Upper lobe of right lung (tissue), 1 donor: ENCODE measurements around the gene OGFOD3. TPM values are rescaled to one million over a fixed set of nuclear protein-coding genes. Genes with fewer than 3 reads are reported as not detected.
"Not testable (repeated sequence)": the region's sequence is repeated elsewhere in the genome, so short reads cannot be mapped to it uniquely, and the experiment has no call there.

ENCODE experiments used
- ATAC-seq: fragments of 200-7000 bp; cut with Tn5 transposase; one replicate; pipeline ENCODE4 v1.9.1; 2020; ENCODE audit warnings: mild to moderate bottlenecking, moderate library complexity
- DNase-seq: peaks from one replicate; pipeline ENCODE4 v3.0.0-alpha.2; 2020
- H3K27ac ChIP-seq: fragments of 200-600 bp; one replicate; pipeline ENCODE4 v1.8.0; 2022
- H3K27me3 ChIP-seq: fragments of 200-600 bp; one replicate; pipeline ENCODE4 v1.8.0; 2022; ENCODE audit warnings: mild to moderate bottlenecking
- H3K36me3 ChIP-seq: fragments of 200-600 bp; one replicate; pipeline ENCODE4 v1.8.0; 2022
- H3K4me1 ChIP-seq: fragments of 200-600 bp; one replicate; pipeline ENCODE4 v1.8.0; 2022
- H3K4me3 ChIP-seq: fragments of 200-600 bp; one replicate; pipeline ENCODE4 v1.8.0; 2022; ENCODE audit warnings: mild to moderate bottlenecking
- H3K9me3 ChIP-seq: fragments of 200-600 bp; one replicate; pipeline ENCODE4 v1.8.0; 2022
- CTCF ChIP-seq: fragments of 200-600 bp; IDR thresholded peaks from one replicate; pipeline ENCODE4 v1.8.0; 2022; ENCODE audit warnings: antibody characterized with exemption
- intact Hi-C: fragments of 100-400 bp; cut with DNase I; formaldehyde crosslinking; loops from one replicate; pipeline ENCODE4 v1.11.0; 2022
- total RNA-seq: library from RNA; stranded (reverse); fragmentation: NEBNext Ultra II Directional; extraction: Animal tissue kit (Norgen Biotek cat#: 25700); gene quantifications from one replicate; pipeline ENCODE4 v1.2.1, GENCODE V29; 2021
- donor health status: DM: no; HTN: yes; CAD: no; lungs with severe emphysema.

OGFOD3 gene
- total RNA-seq, 1 donor from 2014 or later = 32.7 TPM

- DNase-seq = no peak
- intact Hi-C loops = no loop called here
- no peak for ATAC-seq
- H3K27ac ChIP-seq = no peak overlapping the region
- H3K9me3 ChIP-seq = no peaks in the 10 kb centered on the region
- peaks cover 10% of the 10 kb centered on the region for H3K4me1 ChIP-seq
- no peak for TF ChIP-seq CTCF
- H3K27me3 ChIP-seq = peaks cover 37% of the 10 kb centered on the region
- H3K36me3 ChIP-seq = no peaks in the 10 kb centered on the region
- H3K4me3 ChIP-seq = no peak overlapping the region
Observed at GRCh38 chr17:82367724-82368524, 50.5 kb downstream of the OGFOD3 start.

GRCh38 chr17:82366749-82367148 is 51.6 kb downstream of the OGFOD3 start:
- TF ChIP-seq CTCF = no peak
- Histone ChIP-seq H3K36me3 (no peaks in the 10 kb centered on the region), H3K27me3 (peaks cover 26% of the 10 kb centered on the region), H3K27ac (no peak overlapping the region), H3K4me3 (no peak overlapping the region), H3K4me1 (peaks cover 10% of the 10 kb centered on the region), H3K9me3 (no peaks in the 10 kb centered on the region)
- intact Hi-C loops = no loop called here
- DNase-seq (no peak), ATAC-seq (no peak)

GRCh38 chr17:82365606-82366295 is 52.6 kb downstream of the OGFOD3 start:
- no peak overlapping the region for H3K27ac ChIP-seq
- H3K4me3 ChIP-seq = no peak overlapping the region
- H3K9me3 ChIP-seq = no peaks in the 10 kb centered on the region
- DNase-seq = no peak
- H3K27me3 ChIP-seq = peaks cover 16% of the 10 kb centered on the region
- no peaks in the 10 kb centered on the region for H3K36me3 ChIP-seq
- intact Hi-C loops = no loop called here
- no peak for TF ChIP-seq CTCF
- peaks cover 3% of the 10 kb centered on the region for H3K4me1 ChIP-seq
- no peak for ATAC-seq

- Histone ChIP-seq H3K4me3 (no peak overlapping the region), H3K9me3 (no peaks in the 10 kb centered on the region), H3K36me3 (no peaks in the 10 kb centered on the region), H3K4me1 (no peaks in the 10 kb centered on the region), H3K27me3 (peaks cover 5% of the 10 kb centered on the region), H3K27ac (no peak overlapping the region)
- ATAC-seq = peak; percentile 38
- no peak for TF ChIP-seq CTCF
- intact Hi-C loops = no loop called here
- DNase-seq = no peak
Observed at GRCh38 chr17:82361885-82362633, 56.3 kb downstream of the OGFOD3 start.

GRCh38 chr17:82359451-82360074 is 58.8 kb downstream of the OGFOD3 start:
- intact Hi-C loops = loop anchor here (10.0 kb wide), 2 partner anchors 45 to 195 kb away; no protein-coding TSS in a partner anchor
- not testable (repeated sequence) for H3K36me3 ChIP-seq, H3K4me1 ChIP-seq, H3K9me3 ChIP-seq, DNase-seq, H3K27ac ChIP-seq, H3K4me3 ChIP-seq, H3K27me3 ChIP-seq, ATAC-seq
